ENCODE measurements around the gene AKIRIN1.
A peak's percentile ranks its signal among the peaks of the same experiment; 100 is the strongest.
"Not testable (repeated sequence)": the region's sequence is repeated elsewhere in the genome, so short reads cannot be mapped to it uniquely, and the experiment has no call there.

The AKIRIN1 gene

DNA sequence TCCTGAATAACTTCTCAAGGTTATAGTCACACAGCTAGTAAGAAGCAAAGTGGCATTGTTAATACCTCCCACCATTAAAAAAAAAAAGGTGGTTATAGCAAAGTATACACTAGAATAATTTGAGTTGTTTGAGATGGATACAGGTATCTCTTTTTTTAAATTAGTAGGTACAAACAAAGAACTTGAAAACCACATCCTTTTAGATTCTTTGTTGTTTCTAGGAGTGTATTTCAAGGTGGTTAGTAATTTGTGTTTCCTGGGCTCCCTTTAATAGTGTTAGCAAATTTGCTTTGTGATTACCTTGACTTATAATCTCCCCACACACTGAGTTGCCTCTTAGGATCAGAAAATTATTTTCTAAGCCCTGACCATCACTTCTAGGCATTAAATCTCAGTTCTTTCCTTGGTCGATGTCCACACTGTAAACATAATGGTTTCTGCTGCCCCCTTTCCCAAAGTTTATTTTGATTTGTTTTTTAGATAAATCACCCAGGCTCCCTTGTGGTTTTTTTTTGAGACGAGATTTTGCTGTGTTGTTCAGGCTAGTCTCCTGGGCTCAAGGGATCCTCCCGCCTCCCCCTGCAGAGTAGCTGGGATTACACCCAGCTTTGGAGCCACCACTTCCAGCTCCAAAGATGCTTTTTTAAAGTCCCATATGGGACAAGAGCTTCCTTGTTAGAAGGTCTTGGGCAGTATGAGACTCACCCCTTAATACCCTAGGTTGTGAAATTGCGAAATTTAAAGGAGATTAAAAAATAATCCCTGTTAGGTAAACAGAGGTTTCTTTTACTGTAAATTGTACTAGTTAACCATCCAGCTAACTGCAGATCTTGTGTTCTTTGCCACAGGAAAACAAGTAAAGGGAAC lies 6.2 kb downstream of the AKIRIN1 start:
- DNase-seq = no peak

DNA sequence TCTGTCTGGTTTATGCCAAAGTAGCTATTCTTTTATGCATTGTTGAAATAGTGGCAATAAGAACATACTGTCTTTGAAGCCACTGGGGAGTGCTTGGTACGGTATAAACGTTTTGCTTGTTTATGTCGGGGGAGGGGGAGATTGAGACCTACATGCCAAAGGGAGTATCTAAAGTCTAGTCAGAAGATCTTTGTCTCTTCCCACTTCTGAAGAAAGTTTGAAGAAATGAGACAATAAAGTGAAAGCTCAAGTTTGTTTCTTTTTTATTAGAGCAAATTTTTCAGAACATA lies 6.8 kb downstream of the AKIRIN1 start:
- DNase-seq = no peak

DNA sequence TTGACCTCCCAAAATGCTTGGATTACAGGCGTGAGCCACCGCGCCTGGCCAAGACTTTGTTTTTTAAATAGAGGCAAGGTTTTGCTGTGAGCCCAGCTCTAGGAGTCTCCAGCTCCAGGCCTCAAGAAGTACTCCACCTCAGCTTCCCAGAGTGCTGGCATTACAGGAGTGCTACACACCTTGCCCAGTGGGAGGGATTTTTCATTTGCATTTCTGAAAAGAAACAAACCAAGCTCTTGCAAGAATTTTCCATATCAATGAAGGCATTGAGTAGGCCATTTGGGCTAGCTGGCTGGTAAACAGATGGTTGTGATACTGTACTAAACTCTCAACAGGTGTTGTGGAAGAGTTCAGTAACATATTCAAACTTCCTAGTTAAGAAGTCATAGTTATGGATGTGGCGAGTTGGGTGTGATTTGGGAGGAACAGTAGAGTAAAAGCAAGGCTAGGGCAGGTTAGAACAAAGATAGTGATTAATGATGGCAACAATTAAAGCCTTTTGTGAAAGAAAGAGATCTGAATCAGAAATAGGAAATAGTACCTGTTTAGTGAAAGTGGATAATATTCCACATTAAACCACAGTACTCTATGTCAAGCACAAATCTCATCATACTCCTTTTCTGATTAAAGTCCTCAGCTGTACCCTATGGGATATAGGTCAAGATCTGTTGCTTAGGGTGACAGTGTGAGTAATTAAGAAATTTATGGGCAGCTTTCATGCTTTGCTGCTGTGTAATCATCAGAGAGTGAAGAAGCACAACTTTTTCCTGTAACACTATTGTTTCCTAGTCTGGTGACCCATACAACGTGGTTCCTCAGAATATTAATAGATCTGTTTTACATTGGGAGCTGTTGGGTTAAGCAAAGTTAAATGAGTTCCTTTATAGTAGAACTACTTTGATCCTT lies 10.7 kb downstream of the AKIRIN1 start:
- no peak for DNase-seq

DNA sequence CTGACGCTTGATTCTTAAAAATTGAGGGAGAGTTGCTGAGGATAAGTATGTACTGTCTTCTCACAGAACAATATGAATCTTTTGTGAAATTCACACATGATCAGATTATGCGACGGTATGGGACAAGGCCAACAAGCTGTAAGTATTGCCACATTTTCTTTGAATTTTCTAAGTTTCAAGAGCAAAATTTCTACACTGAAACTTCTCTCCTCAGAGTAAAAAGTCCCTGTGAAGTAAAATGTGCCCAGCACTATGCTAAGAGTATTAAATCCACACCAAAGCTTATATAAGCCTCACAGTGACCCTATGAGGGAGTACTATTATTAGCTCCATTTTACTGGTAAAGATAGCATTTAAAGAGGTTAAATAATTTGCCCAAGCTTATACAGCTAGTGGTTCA lies 12.2 kb downstream of the AKIRIN1 start:
- DNase-seq = no peak

DNA sequence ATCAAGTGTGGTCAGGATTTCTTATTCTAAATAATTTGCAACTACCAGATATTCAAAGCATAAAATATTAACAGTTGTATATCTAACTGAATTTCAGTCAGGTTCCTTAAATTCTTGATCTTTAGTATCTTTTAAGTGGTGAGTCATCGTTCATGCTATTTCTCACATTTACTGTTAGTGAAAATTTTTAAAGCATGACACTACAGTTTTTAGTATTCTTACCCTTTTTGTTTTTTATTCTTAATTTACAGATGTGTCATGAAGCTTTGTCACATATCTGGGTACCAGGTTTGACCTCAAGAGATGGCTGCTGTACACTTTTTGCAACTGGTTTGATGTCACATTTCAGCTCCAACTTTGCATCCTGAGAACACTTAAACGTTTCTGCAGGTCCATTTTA lies 12.7 kb downstream of the AKIRIN1 start:
- DNase-seq = peak; percentile 21

DNA sequence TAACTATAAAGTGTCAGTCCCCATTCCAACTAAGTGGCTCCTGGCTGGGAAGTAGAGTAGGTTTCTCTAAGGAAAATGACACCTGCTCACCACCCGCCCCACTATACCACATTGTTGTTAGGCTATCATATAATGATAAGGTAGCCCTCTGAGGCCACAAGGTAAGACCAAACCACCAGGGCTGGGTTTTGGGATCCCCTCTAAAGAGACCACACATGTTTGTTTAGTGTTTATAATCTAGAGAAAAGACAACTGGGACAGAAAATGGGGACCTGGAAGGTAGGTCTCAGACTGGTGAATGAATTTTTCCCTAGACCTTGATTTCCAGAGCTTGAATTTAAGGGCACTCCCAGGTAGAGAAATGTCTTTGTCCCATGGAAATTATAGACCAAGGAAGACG lies 15.2 kb downstream of the AKIRIN1 start:
- no peak for DNase-seq

DNA sequence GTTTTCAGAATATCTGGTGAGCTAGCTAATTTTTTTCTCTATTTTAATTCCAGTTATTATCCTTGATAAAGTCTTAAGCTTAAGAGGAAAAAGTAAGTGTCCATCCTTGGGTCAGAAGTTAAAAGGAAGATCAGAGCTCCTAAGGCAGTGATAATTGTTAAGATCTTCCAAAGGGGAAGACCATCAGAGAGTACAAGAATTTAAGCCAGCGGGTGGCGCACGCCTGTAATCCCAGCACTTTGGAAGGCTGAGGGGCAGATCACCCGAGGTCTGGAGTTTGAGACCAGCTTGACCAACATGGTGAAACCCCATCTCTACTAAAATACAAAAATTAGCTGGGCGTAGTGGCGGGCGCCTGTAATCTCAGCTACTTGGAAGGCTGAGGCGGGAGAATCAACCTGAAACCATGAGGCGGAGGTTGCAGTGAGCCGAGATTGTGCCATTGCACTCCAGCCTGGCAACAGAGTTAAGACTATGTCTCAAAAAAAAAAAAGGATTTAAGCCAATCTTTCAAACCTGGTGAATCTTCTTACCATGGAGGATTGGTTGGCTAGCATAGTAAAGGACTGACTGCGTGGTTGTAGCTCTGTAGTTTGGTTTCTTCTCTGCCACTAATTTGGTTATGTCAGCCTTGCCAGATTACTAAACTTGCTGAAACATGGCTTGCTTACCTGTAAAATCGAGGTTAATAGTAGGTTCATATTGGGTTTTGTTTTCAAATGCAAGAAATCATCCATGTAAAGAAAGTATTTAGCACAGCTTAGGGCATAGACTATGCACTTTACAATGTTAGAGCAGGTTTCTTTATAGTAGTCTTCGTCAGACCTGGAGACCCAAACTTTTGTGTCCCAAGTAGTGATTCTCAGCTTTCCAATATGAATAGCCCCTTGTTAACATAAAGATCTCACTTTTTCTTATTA lies 15.9 kb downstream of the AKIRIN1 start:
- DNase-seq = no peak

DNA sequence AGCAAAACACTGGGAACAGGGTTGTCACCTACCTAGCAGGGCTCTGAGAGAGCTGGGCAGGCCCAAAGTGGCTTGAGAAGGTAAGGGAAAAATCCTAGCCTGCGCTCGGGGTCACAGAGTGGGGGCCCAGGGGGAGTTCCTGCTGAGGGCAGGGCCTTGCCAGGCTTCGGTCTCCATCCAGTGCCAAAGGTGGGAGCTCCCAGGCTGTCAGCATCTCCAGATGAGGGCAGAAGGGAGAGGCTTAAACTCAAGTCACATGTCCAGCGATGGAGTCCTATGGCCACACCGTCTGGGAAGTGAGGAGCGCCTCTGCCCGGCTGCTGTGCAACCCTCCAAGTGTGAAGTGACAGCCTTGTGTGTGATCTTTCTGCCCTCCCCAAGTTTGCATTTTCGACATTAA lies 23.9 kb downstream of the AKIRIN1 start:
- DNase-seq = not testable (repeated sequence)

- no peak for DNase-seq
These were observed 25.6 kb downstream of the AKIRIN1 start for GRCh38 chr1:39016604-39017171.

DNA sequence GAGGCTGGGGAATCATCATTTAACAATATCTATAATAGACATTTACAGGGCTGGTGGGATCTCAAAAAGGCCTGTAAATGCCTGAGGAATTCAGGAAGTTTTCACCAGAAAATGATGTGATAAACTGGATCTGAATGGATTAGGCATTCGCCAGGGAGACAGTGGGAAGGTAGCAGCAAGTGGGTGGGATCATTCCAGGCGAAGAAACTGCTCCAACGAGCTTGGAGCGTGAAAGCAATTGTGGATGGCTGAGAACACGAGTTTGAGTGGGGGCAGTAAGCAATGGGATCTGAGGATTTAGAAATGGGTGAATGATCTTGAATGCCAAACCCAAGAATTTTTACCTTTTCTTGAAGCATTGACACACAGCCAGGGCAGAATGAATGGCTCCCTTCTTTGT lies 26.2 kb downstream of the AKIRIN1 start:
- no peak for DNase-seq

DNA sequence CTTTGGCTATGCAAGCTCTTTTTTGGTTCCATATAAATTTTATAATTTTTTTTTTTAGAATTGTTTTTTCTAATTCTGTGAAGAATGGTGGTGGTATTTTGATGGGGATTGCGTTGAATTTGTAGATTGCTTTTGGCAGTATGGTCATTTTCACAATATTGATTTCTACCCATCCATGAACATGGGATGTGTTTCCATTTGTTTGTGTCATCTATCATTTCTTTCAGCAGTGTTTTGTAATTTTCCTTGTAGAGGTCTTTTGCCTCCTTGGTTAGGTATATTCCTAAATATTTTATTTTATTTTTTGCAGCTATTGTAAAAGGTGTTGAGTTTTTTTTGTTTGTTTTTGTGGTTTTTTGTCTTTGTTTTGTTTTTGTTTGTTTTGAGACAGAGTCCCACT lies 29.4 kb downstream of the AKIRIN1 start:
- DNase-seq = not testable (repeated sequence)

DNA sequence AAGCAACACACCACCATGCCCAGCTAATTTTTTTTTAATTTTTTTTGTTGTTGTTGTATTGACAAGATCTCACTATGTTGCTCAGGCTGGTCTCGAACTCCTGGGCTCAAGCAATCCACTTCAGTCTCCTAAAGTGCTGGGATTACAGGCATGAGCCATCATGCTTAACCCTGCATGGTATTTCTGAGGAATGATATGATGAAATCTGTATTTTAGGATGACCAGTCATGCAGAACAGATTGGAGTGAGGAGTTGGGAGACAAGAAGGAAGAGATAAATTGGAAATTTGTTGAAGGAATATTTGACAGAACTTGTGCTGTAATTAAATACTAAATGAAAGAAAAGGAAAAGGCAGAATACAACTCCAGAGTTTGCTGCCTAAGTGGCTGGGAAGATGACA lies 30.4 kb downstream of the AKIRIN1 start:
- DNase-seq = no peak

GRCh38 chr1:39023140-39023539 lies 32.1 kb downstream of the AKIRIN1 start:
- DNase-seq = no peak

GRCh38 chr1:39026051-39026865 lies 35.2 kb downstream of the AKIRIN1 start, which contains the start of gene NDUFS5:
Gene NDUFS5 (plus strand): TSS chr1:39026350. CDS start chr1:39028725, 2,375 bp downstream.
- peak; percentile 94 for DNase-seq

DNA sequence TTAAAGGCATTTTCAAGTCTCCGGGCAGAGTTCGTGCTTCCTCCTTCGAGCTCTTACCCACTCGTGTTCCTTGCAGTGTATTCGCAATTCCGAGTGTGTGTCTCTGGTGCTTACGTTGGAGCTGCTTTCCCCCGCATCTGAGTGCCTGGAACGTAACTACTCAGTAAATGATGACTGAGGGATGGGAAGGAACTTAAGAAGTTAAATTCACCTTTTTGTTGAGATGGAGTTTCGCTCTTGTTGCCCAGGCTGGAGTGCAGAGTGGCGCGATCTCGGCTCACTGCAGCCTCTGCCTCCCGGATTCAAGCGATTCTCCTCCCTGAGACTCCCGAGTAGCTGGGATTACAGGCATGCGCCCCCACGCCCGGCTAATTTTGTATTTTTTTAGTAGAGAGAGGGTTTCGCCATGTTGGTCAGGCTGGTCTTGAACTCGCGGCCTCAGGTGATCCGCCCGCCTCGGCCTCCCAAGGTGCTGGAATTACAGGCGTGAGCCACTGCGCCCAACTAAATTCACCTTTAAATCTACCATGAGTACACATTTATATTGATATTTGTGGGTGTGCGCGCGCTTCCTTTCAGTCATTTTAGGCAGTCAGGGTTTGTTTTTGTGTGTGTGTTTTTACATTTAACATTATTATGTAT lies 35.9 kb downstream of the AKIRIN1 start:
- no peak for DNase-seq

DNA sequence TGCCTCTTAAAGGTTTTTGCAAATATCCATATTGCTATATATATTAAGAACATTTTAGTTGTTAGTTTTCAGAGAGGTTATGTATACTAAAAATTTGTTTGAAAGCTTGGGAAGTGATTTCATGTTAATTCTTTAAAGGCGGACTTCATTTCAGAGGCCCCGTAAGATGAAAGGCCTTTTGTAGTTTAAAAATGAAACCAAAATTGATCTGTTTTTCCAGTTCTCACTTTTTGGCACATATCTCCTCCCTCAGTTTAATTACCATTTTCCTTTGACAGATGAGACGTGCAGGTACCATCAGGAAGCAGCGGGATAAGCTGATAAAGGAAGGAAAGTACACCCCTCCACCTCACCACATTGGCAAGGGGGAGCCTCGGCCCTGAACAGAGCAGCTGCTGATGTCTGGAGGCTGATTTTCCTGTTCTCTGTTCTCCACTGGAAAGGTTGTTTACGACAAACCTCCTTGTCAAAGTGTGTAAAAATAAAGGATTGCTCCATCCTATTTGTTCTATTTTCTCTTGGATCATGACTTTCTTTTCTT lies 43.1 kb downstream of the AKIRIN1 start:
- DNase-seq = no peak

DNA sequence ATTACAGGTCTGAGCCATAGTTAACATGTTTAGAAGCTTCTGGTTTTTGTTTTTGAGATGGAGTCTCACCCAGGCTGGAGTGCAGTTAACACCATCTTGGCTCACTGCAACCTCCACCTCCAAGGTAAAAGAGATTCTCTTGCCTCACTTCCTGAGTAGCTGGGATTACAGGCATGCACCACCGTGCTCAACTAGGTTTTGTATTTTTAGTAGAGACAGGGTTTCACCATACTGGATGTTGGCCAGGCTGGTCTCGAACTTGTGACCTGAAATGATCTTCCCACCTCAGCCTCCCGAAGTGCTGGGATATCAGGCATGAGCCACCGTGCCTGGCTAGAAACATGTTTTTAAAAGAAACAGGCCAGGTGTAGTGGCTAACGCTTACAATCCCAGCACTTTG lies 45.6 kb downstream of the AKIRIN1 start:
- no peak for DNase-seq

GRCh38 chr1:39043513-39043912 lies 52.4 kb downstream of the AKIRIN1 start:
- DNase-seq = no peak

- no peak for DNase-seq
These were observed 53.7 kb downstream of the AKIRIN1 start for GRCh38 chr1:39044762-39045161.

GRCh38 chr1:39045231-39045630 lies 54.2 kb downstream of the AKIRIN1 start:
- no peak for DNase-seq
